Erythroblast (primary cell): ENCODE data around the gene UBN2.

Experiments
- GATA1 ChIP-seq: IDR thresholded peaks from 2 replicates; pipeline ENCODE4 v1.6.1; 2011; ENCODE audit warnings: low read depth, mild to moderate bottlenecking, control low read depth, low read length, moderate library complexity
- POLR2A ChIP-seq: IDR thresholded peaks from 2 replicates; pipeline ENCODE4 v1.6.1; 2011; ENCODE audit warnings: mild to moderate bottlenecking, low read length

GRCh38 chr7:139232377-139232717 lies 1.3 kb downstream of the UBN2 start:
- no peak for TF ChIP-seq POLR2A
- no peak for TF ChIP-seq GATA1
